IMR-90 (cell line): ENCODE measurements around the gene ZNF554. TPM values are rescaled to one million over a fixed set of nuclear protein-coding genes. Genes with fewer than 3 reads are reported as not detected.

Experiments
- NFE2L2 ChIP-seq: fragments of 150-350 bp; IDR thresholded peaks from 2 replicates; pipeline ENCODE4 v1.6.1; 2016; ENCODE audit warnings: low read depth, mild to moderate bottlenecking, low read length
- RAD21 ChIP-seq: IDR thresholded peaks from 2 replicates; pipeline ENCODE4 v1.6.1; 2012; ENCODE audit warnings: low read length, improper control_type of control experiment
- RCOR1 ChIP-seq: IDR thresholded peaks from 2 replicates; pipeline ENCODE4 v1.6.1; 2012; ENCODE audit warnings: mild to moderate bottlenecking, low read length, improper control_type of control experiment; ENCODE audit not compliant: insufficient replicate concordance
- USF2 ChIP-seq: fragments of 150-350 bp; IDR thresholded peaks from 2 replicates; pipeline ENCODE4 v1.6.1; 2017; ENCODE audit warnings: mild to moderate bottlenecking, antibody characterized with exemption, low read length, low read depth
- polyA plus RNA-seq, 3 experiments: library from polyadenylated mRNA; depleted of rRNA; stranded (reverse); fragments of >200 nt; gene quantifications; 2 replicates each; pipeline ENCODE4 v1.2.3, GENCODE V29; 2012; ENCODE audit warnings: low replicate concordance in 1 of 3
- total RNA-seq: library from RNA; depleted of rRNA; stranded (reverse); fragments of >200 nt; gene quantifications from 2 replicates; pipeline ENCODE4 v1.2.3, GENCODE V29; 2012

Gene ZNF554
- total and polyA plus RNA-seq, 2 of the 4 experiments (the other 2 are of a cell fraction), result 1.5 to 3.0 TPM

GRCh38 chr19:2840794-2841791, 21.4 kb downstream of the ZNF554 start, which contains the start of gene ZNF555 (continued):
- TF ChIP-seq USF2, result no peak
- no peak for TF ChIP-seq RCOR1
- no peak for TF ChIP-seq NFE2L2
- no peak for TF ChIP-seq RAD21
